SKM-1 treated with dmso at 0.1 percent for 144 hours (cell line): Measurements from ENCODE around the gene ALK.
A peak's percentile ranks its signal among the peaks of the same experiment; 100 is the strongest.
"Not testable (repeated sequence)": the region's sequence is repeated elsewhere in the genome, so short reads cannot be mapped to it uniquely, and the experiment has no call there.

ENCODE experiments used
- DNase-seq: peaks from one replicate; lab custom pipeline; 2025; ENCODE audit not compliant: unreplicated experiment; lab: John Stamatoyannopoulos, UW

Gene ALK

GRCh38 chr2:29844713-29845326 lies 76.6 kb downstream of the ALK start:
- DNase-seq = no peak

GRCh38 chr2:29841386-29842004 lies 79.9 kb downstream of the ALK start:
- peak; percentile 20 for DNase-seq

GRCh38 chr2:29839306-29839705 lies 82.1 kb downstream of the ALK start:
- DNase-seq = no peak

- DNase-seq = no peak
Observed at GRCh38 chr2:29837925-29838324, 83.5 kb downstream of the ALK start.

- no peak for DNase-seq
Observed at GRCh38 chr2:29834624-29835023, 86.8 kb downstream of the ALK start.

- DNase-seq = no peak
Observed at GRCh38 chr2:29834036-29834540, 87.3 kb downstream of the ALK start.

GRCh38 chr2:29831560-29831959 lies 89.8 kb downstream of the ALK start:
- DNase-seq = no peak

GRCh38 chr2:29829841-29830240 lies 91.5 kb downstream of the ALK start:
- DNase-seq = no peak

GRCh38 chr2:29824145-29824544 lies 97.2 kb downstream of the ALK start:
- DNase-seq = not testable (repeated sequence)

- no peak for DNase-seq
Observed at GRCh38 chr2:29821591-29821990, 99.8 kb downstream of the ALK start.

- DNase-seq = no peak
Observed at GRCh38 chr2:29819570-29819969, 101.8 kb downstream of the ALK start.

- no peak for DNase-seq
Observed at GRCh38 chr2:29817801-29818680, 103.3 kb downstream of the ALK start.

GRCh38 chr2:29817299-29817698 lies 104.1 kb downstream of the ALK start:
- no peak for DNase-seq

- no peak for DNase-seq
Observed at GRCh38 chr2:29816651-29817050, 104.7 kb downstream of the ALK start.

- DNase-seq = no peak
Observed at GRCh38 chr2:29811378-29811777, 110.0 kb downstream of the ALK start.

GRCh38 chr2:29810956-29811355 lies 110.4 kb downstream of the ALK start:
- DNase-seq = no peak

- no peak for DNase-seq
Observed at GRCh38 chr2:29808321-29808720, 113.1 kb downstream of the ALK start.

- DNase-seq = no peak
Observed at GRCh38 chr2:29807082-29807481, 114.3 kb downstream of the ALK start.

- no peak for DNase-seq
Observed at GRCh38 chr2:29806461-29806860, 114.9 kb downstream of the ALK start.

GRCh38 chr2:29804671-29805070 lies 116.7 kb downstream of the ALK start:
- no peak for DNase-seq

- DNase-seq = no peak
Observed at GRCh38 chr2:29803537-29803936, 117.8 kb downstream of the ALK start.

- DNase-seq = no peak
Observed at GRCh38 chr2:29802986-29803385, 118.4 kb downstream of the ALK start.
